Activated T-cell treated with anti-CD3 and anti-CD28 coated beads for 24 hours (primary cell): ENCODE data around the gene VWA2.

ENCODE experiments used
- DNase-seq: peaks from one replicate; pipeline ENCODE4 v3.0.0-alpha.2; 2020; ENCODE audit warnings: low read depth

Gene VWA2, protein sequence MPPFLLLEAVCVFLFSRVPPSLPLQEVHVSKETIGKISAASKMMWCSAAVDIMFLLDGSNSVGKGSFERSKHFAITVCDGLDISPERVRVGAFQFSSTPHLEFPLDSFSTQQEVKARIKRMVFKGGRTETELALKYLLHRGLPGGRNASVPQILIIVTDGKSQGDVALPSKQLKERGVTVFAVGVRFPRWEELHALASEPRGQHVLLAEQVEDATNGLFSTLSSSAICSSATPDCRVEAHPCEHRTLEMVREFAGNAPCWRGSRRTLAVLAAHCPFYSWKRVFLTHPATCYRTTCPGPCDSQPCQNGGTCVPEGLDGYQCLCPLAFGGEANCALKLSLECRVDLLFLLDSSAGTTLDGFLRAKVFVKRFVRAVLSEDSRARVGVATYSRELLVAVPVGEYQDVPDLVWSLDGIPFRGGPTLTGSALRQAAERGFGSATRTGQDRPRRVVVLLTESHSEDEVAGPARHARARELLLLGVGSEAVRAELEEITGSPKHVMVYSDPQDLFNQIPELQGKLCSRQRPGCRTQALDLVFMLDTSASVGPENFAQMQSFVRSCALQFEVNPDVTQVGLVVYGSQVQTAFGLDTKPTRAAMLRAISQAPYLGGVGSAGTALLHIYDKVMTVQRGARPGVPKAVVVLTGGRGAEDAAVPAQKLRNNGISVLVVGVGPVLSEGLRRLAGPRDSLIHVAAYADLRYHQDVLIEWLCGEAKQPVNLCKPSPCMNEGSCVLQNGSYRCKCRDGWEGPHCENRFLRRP

GRCh38 chr10:114239117-114239993, at the start of gene VWA2:
VWA2 (plus strand) TSS chr10:114239254; CDS start chr10:114248714, 9,460 bp downstream.
- peak; percentile 10 for DNase-seq

DNA sequence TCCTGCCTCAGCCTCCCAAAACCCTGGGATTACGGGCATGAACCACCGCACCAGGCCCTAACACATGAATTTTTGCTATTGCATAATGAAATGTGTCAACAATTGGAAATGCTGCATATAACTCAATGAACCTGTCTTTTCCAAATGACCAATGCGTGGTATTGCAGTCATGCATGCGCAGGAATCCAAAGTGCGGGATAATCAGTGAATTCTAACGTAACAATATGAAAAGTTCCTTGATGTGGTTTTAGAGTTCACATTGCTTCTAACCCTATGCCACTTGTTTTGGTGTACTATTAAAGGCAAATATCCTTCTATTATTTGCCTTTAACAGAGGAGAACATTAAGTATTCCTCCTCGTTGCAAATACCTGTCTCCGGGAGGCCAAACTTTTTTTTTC, 49.4 kb upstream of the VWA2 start:
- no peak for DNase-seq

- DNase-seq = no peak
Measured at GRCh38 chr10:114195079-114195478, 44.0 kb upstream of the VWA2 start.

- no peak for DNase-seq
Measured at GRCh38 chr10:114199239-114199638, 39.8 kb upstream of the VWA2 start.

- DNase-seq = no peak
Measured at GRCh38 chr10:114202812-114203211, 36.2 kb upstream of the VWA2 start.

DNA sequence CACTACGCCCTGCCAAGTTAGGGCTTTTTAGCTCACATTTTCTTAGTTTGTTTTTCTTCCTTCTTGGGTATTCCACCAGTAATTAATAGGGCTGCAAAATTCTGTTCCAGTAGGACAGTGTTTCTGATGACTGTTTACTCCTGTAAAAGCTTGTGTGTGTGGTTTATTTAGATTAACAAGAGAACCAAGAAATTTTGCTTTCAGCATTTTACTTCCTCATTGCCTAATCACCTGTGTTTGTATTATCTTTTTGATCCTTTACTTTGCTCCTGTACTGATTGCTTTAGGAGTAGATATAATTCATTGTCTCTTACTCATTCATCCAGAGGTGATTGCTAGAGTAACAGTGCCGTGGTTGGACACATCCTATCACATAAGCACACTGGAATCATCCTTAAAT, 32.2 kb upstream of the VWA2 start:
- DNase-seq = no peak

DNA sequence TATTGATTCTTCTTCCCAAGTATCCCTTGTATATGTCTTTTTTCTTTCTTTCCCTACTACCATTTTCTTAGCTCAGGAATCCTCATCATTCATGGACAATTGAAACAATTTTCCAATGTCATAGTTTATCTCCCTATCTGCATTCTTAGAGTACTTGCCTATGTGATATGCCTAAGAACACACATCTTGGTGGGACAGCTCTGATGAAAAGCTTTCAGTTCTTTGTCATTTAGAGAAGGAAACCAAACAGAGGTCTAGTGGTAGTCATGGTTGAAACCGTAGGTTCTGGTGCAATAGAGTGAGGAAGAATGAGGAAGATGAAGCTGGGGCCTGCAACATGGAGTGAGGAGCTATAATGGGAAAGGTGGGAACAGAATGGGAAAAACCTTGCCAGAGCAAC, 31.7 kb upstream of the VWA2 start:
- DNase-seq = no peak

GRCh38 chr10:114208351-114208750, 30.7 kb upstream of the VWA2 start:
- no peak for DNase-seq

DNA sequence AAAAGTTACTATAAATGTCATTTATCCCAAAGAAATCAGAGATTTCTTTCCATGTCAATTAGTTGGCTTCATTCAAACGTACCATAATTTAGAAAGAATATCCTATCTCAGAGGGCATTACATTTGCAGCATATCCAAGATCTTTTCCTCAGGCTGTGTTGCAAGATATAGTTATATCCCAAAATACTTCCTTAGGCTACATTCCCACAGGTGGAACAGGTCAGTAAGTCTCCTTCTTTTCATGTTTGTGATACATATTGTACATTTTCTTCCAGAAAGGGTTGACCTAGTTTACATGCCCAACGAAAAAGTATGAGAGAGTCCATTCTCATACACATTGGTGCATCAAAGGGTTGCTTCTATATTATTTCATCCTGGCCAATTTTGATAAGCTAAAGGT, 26.9 kb upstream of the VWA2 start:
- no peak for DNase-seq

DNA sequence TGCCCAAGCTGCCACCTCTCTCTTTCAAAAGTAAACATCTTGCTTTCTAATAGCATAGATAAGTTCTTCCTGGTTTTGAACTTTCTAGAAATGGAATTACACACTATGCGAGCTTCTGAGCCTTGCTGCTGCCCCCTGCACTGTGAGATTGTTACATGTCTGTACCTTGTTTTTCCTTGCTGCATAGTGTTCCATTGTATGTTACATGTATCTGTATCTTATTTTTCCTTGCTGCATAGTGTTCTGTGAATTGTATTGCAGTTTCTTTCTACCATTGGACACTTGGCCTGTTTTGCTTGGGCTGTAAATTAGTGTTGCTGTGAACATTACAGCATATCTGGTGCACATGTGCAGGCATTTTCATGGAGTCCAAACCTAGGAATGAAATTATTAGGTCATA, 24.0 kb upstream of the VWA2 start:
- DNase-seq = no peak

- no peak for DNase-seq
Measured at GRCh38 chr10:114220281-114220680, 18.8 kb upstream of the VWA2 start.

GRCh38 chr10:114221235-114221634, 17.8 kb upstream of the VWA2 start:
- DNase-seq = no peak

DNA sequence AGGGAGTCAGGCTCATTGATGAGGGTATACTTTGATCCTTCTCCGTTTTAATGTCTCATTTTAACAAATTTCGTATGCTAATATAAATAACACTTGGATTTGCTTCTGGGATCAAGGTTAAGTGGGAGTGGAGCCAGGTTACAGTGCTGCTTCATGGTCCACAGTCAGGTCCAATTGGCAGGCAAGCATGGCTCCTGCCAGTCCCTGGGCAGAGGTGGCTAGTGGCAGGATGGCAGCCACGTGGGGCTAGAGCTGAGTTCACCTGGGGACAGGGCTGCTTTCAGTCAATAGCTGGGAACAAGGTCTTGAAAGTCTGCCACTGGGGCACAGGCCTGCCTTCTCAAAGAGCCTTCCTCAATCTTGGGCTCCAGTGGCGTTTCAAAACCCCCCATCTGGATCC, 16.0 kb upstream of the VWA2 start:
- DNase-seq = no peak

- DNase-seq = no peak
Measured at GRCh38 chr10:114228156-114228555, 10.9 kb upstream of the VWA2 start.

DNA sequence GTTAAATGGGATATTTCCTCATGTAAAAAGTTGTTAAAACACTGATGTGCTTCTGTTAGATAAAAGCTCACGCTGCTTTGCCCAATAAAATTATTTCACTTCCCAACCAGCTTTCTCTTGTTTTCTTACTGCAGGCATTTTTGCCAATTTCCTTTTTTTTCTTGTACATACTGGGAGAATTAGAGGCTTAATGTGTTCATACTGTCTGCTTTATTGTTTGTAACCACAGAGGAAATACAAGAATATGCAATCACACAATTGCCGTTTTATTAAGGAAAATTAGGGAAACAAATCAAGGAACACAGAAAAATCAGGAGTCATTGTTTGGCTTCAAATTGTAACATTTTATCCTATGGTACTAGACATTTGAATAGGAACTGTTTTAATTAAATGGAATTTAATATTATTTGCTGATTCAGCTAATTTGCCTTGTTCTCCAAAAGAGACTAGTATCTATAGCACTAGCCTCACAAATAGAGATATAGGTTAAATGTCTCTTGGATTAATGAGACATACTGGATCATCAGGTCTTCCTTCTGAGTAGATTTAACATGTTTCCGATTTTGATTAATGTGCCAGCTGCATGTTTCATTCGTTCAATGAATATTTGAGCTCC, 6.4 kb upstream of the VWA2 start:
- no peak for DNase-seq

DNA sequence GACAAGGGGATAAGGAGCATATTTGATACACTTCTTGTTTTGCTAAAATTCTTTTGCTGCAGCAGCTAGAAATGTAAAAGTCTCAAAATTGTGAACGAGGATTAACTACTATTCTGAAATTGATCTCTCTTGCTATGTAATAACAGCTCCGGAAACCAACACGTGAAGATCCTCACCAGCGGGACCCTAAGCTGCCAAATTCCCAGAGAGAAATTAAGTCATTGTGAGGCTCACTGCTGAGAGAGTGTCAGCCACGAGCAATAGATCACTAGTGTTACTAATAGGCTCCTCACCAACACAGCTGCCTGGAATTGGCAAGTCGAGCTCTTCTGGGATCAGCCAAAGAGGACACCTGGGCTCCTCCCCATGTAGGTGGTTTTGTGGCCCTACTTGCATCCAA, 5.6 kb upstream of the VWA2 start:
- DNase-seq = no peak

GRCh38 chr10:114234132-114234531, 4.9 kb upstream of the VWA2 start:
- no peak for DNase-seq

GRCh38 chr10:114239994-114240345, 916 bp downstream of the VWA2 start:
- DNase-seq = no peak

DNA sequence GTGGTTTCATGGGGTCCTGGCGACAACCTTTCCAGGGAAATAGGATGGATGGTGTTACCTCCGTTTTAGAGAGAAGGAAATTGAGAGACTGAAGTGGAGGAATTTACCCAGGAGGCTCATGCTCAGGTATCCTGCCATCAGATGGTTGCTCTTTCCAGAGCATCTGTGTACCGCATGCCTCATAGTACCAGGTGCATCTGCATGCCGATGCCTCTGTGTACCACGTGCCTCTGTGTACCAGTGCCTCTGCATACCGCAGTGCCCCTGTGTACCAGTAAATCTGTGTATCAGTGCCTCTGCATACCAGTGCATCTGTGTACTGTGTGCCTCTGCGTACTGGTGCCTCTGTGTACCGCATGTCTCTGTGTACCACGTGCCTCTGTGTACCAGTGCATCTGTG, 3.2 kb downstream of the VWA2 start:
- no peak for DNase-seq

DNA sequence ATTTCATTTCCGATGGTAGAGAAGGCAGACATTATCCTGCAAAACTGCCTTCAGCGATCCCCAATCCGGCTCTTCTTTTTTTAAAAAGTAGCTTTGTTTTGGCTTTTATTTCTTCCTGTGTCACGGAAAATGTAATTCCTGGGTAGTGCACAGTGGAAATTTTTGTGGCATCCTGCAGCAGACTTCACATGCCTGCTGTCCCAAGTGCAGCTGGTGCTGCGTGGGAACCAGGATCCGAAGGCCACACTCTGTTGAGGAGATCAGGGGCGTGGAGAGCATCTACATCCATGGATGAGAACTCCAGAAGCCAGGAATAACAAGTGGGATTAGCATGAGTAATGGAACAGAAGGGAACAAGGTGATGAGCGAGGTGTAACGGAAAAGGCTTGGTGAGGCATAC, 4.6 kb downstream of the VWA2 start:
- no peak for DNase-seq

DNA sequence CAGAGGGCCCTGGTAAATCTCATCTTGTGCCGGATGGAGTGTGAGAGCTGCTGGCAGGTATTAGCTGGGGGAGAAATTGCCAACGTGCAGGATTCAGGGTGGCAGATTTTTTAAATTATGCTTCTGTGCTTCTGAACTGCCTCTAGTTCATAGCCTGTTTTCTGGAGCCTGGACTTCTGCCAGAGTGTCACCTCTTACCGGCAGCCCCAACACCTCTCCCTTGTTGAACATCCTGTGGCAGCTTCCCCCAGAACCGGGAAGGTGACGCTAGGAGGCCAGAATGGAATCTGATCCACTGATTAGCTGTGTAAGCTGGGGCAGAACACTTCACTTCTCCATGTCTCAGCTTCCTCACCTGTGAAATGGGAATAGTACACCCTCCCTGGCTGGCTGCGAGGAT, 5.1 kb downstream of the VWA2 start:
- DNase-seq = no peak

- no peak for DNase-seq
Measured at GRCh38 chr10:114245121-114245791, 6.2 kb downstream of the VWA2 start.
